ENCODE measurements around the gene PEPD. TPM values are rescaled to one million over a fixed set of nuclear protein-coding genes. Genes with fewer than 3 reads are reported as not detected.
A peak's percentile ranks its signal among the peaks of the same experiment; 100 is the strongest.

Gene PEPD
- total RNA-seq, 1 experiment from 2014 or later = 40.5 TPM

- no peak for TF ChIP-seq EZH2phosphoT487 (IDR thresholded peaks at IDR 0.05; ENCODE audit: borderline replicate concordance)
- no peak for TF ChIP-seq EGR1 (IDR thresholded peaks at IDR 0.05; ENCODE audit: low read depth)
- Histone ChIP-seq H3K9ac (ENCODE audit: low read length) (no peak overlapping the region), H3K27ac (ENCODE audit: low read depth, low read length) (no peak overlapping the region), H3K9me3 (ENCODE audit: control insufficient read depth in 1 of 2, insufficient read depth in 1 of 2, low read depth in 1 of 2, low read length in 2 of 2) (no peaks in the 10 kb centered on the region), H3K79me2 (ENCODE audit: insufficient read depth, low read length) (peaks cover 89% of the 10 kb centered on the region), H3K36me3 (ENCODE audit: control insufficient read depth in 1 of 2, insufficient read depth in 2 of 2, low read length in 2 of 2) (peaks cover 6 to 16% of the 10 kb centered on the region in 2 experiments; a peak in 3 of 4 replicates), H3K4me1 (ENCODE audit: control insufficient read depth in 1 of 2, insufficient read depth in 2 of 2, low read length in 2 of 2) (peaks cover 25 to 39% of the 10 kb centered on the region in 2 experiments), H2AFZ (ENCODE audit: low read depth, low read length, poor library complexity, severe bottlenecking) (no peak overlapping the region), H3K4me3 (replicated peaks in 1 of 2; ENCODE audit: low read depth in 1 of 2, low read length in 2 of 2) (no peak overlapping the region), H4K20me1 (ENCODE audit: insufficient read depth) (peaks cover 31% of the 10 kb centered on the region; the same call in 1 of the 2 replicates), H3K27me3 (ENCODE audit: insufficient read depth, low read length) (no peaks in the 10 kb centered on the region), H3K4me2 (ENCODE audit: low read length) (no peak overlapping the region; the same call in 1 of the 2 replicates), H3K9me2 (ENCODE audit: insufficient read depth) (no peaks in the 10 kb centered on the region)
- ATAC-seq (no peak), DNase-seq (ENCODE audit: low read depth, low spot score) (no peak)
- RAD21 ChIA-PET (ENCODE audit: low non-redundant PET in 1 of 2, low total read pairs in 2 of 2, uncharacterized antibody in 2 of 2, unreplicated experiment in 2 of 2) = no interaction called here
- intact Hi-C loops (cut with micrococcal nuclease) = no loop called here
- no TSS peak for BruUV-seq (replicated peaks)
- POLR2A ChIA-PET = no interaction called here
- CTCF ChIA-PET = no interaction called here
Observed at GRCh38 chr19:33377586-33378475, 143.8 kb downstream of the PEPD start.

DNA sequence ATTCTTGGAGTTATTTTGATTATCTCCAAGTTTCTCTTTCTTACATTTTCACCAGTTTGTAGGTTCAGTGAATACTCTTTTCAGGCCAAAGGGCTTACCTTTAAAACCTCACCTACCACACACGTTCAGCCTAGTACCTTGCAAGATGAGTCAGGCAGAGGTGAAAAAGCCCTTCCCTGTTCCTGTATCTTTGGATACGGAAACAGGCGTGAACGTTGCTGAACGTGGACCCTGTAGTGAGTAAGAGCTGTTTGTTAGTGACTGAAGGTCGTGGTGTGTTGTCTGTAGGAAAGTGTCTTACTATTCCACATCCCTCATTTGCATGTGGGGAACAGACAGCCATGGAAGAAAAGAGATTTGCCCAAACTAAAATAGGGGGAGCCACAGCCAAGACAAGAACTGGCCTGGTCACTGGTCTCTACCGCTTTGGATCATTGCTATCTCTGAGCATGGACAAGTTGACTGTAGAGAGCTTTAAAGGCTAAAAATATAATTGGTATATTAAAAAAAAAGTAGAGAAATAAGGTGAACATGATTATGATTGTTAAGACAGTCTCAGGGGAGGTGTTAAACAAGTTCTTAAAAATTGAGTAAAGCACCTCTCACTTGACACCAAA lies 144.5 kb downstream of the PEPD start:
- ChIA-PET CTCF (interaction anchor here (0.9 kb wide), 1 partner anchor 66 kb away, joined by 3 read pairs; no protein-coding TSS in a partner anchor), RAD21 (ENCODE audit: low non-redundant PET in 1 of 2, low total read pairs in 2 of 2, uncharacterized antibody in 2 of 2, unreplicated experiment in 2 of 2) (no interaction called here), POLR2A (interaction anchor here (0.9 to 1.0 kb wide), 2 partner anchors 9 to 74 kb away, joined by 3 to 4 read pairs; partner anchors contain the start of gene CEBPA)
- H3K27ac ChIP-seq (ENCODE audit: low read depth, low read length) = peak overlapping the region; percentile 6; the same call in 1 of the 2 replicates
- H3K4me2 ChIP-seq (ENCODE audit: low read length) = peak overlapping the region; percentile 98
- no peaks in the 10 kb centered on the region for H3K27me3 ChIP-seq (ENCODE audit: insufficient read depth, low read length)
- H3K4me3 ChIP-seq (replicated peaks in 1 of 2; ENCODE audit: low read depth in 1 of 2, low read length in 2 of 2) = peak overlapping the region in 1 of 2 experiments; percentile 36; a peak in 1 of 4 replicates
- H3K36me3 ChIP-seq (ENCODE audit: control insufficient read depth in 1 of 2, insufficient read depth in 2 of 2, low read length in 2 of 2) = peaks cover 6 to 16% of the 10 kb centered on the region in 2 experiments; a peak in 3 of 4 replicates
- no peak for ATAC-seq
- H2AFZ ChIP-seq (ENCODE audit: low read depth, low read length, poor library complexity, severe bottlenecking) = no peak overlapping the region
- intact Hi-C loops (cut with micrococcal nuclease) = no loop called here
- H3K79me2 ChIP-seq (ENCODE audit: insufficient read depth, low read length) = peaks cover 81% of the 10 kb centered on the region
- no TSS peak for BruUV-seq (replicated peaks)
- H3K9me3 ChIP-seq (ENCODE audit: control insufficient read depth in 1 of 2, insufficient read depth in 1 of 2, low read depth in 1 of 2, low read length in 2 of 2) = no peaks in the 10 kb centered on the region
- peaks cover 27 to 44% of the 10 kb centered on the region in 2 experiments for H3K4me1 ChIP-seq (ENCODE audit: control insufficient read depth in 1 of 2, insufficient read depth in 2 of 2, low read length in 2 of 2)
- TF ChIP-seq, protein P1, sequence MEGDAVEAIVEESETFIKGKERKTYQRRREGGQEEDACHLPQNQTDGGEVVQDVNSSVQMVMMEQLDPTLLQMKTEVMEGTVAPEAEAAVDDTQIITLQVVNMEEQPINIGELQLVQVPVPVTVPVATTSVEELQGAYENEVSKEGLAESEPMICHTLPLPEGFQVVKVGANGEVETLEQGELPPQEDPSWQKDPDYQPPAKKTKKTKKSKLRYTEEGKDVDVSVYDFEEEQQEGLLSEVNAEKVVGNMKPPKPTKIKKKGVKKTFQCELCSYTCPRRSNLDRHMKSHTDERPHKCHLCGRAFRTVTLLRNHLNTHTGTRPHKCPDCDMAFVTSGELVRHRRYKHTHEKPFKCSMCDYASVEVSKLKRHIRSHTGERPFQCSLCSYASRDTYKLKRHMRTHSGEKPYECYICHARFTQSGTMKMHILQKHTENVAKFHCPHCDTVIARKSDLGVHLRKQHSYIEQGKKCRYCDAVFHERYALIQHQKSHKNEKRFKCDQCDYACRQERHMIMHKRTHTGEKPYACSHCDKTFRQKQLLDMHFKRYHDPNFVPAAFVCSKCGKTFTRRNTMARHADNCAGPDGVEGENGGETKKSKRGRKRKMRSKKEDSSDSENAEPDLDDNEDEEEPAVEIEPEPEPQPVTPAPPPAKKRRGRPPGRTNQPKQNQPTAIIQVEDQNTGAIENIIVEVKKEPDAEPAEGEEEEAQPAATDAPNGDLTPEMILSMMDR (IDR thresholded peaks at IDR 0.05 in 2 of 3, conservative IDR thresholded peaks at IDR 0.05 in 1 of 3; ENCODE audit: borderline replicate concordance in 1 of 3, insufficient read depth in 1 of 3, low read depth in 2 of 3, low read length in 2 of 3) = no peak
- TF ChIP-seq EZH2 (IDR thresholded peaks at IDR 0.05) (no peak), MAX (IDR thresholded peaks at IDR 0.05) (no peak), EGR1 (IDR thresholded peaks at IDR 0.05; ENCODE audit: low read depth) (no peak), SIN3A (IDR thresholded peaks at IDR 0.05; ENCODE audit: low read depth) (no peak), FOSL1 (IDR thresholded peaks at IDR 0.05; ENCODE audit: low read depth) (no peak), POLR2A (IDR thresholded peaks at IDR 0.05; ENCODE audit: borderline replicate concordance, extremely low read depth, insufficient read depth, insufficient read length) (no peak), YY1 (IDR thresholded peaks at IDR 0.05; ENCODE audit: extremely low read depth, insufficient replicate concordance, low read depth, low read length) (no peak), SP1 (IDR thresholded peaks at IDR 0.05; ENCODE audit: low read depth) (no peak), POLR2AphosphoS5 (IDR thresholded peaks at IDR 0.05; ENCODE audit: low read depth, low read length) (no peak), CEBPB (IDR thresholded peaks at IDR 0.05; ENCODE audit: low read depth) (no peak), TCF7L2 (IDR thresholded peaks at IDR 0.05; ENCODE audit: borderline replicate concordance, extremely low read depth, insufficient read depth, insufficient read length) (no peak), ZFX (IDR thresholded peaks at IDR 0.05) (no peak), RAD21 (IDR thresholded peaks at IDR 0.05; ENCODE audit: low read depth) (no peak), EZH2phosphoT487 (IDR thresholded peaks at IDR 0.05; ENCODE audit: borderline replicate concordance) (no peak)
- peaks cover 31% of the 10 kb centered on the region; the same call in 1 of the 2 replicates for H4K20me1 ChIP-seq (ENCODE audit: insufficient read depth)
- peak overlapping the region; percentile 14 for H3K9ac ChIP-seq (ENCODE audit: low read length)
- no peak for DNase-seq (ENCODE audit: low read depth, low spot score)
- H3K9me2 ChIP-seq (ENCODE audit: insufficient read depth) = no peaks in the 10 kb centered on the region

Measured in HCT116 (cell line).